Fibroblast of lung (primary cell): Measurements from ENCODE around the gene NCKAP5. TPM values are rescaled to one million over a fixed set of nuclear protein-coding genes. Genes with fewer than 3 reads are reported as not detected.

Experiments
- DNase-seq, 2 donors: peaks; one replicate each; pipeline versions ENCODE4 v3.0.0 to v3.0.0-alpha.2; 2010; ENCODE audit warnings: low read depth in 2 of 2
- H2AFZ ChIP-seq: 2 replicates; pipeline ENCODE4 v1.5.1; 2012; ENCODE audit warnings: low read length, control low read depth, inconsistent platforms
- H3K27ac ChIP-seq: 2 replicates; pipeline ENCODE4 v1.5.1; 2011; ENCODE audit warnings: low read length, control low read depth; ENCODE audit not compliant: insufficient read depth
- H3K27me3 ChIP-seq: 2 replicates; pipeline ENCODE4 v1.5.1; 2011; ENCODE audit warnings: mild to moderate bottlenecking, low read length; ENCODE audit not compliant: control insufficient read depth, insufficient read depth
- H3K36me3 ChIP-seq: 2 replicates; pipeline ENCODE4 v1.5.1; 2011; ENCODE audit warnings: low read length; ENCODE audit not compliant: control insufficient read depth, insufficient read depth
- H3K4me1 ChIP-seq: 2 replicates; pipeline ENCODE4 v1.5.1; 2011; ENCODE audit warnings: low read length; ENCODE audit not compliant: control insufficient read depth, insufficient read depth; ENCODE audit errors: extremely low read depth
- H3K4me2 ChIP-seq: 2 replicates; pipeline ENCODE4 v1.5.1; 2011; ENCODE audit warnings: low read length, control low read depth; ENCODE audit not compliant: insufficient read depth; ENCODE audit errors: extremely low read depth
- H3K4me3 ChIP-seq, 4 experiments: fragments of 200-600 bp in 1 of 4; sonication (generic) in 1 of 4; replicated peaks in 1 of 4; 2 replicates each; pipeline ENCODE4 v1.5.1; 2011 to 2016; ENCODE audit warnings: low read length in 4 of 4, low read depth in 3 of 4, mild to moderate bottlenecking in 3 of 4, control low read depth in 2 of 4, inconsistent platforms in 1 of 4, mixed read lengths in 1 of 4; ENCODE audit not compliant: insufficient read depth in 1 of 4; ENCODE audit errors: control extremely low read depth in 1 of 4
- H3K79me2 ChIP-seq: 2 replicates; pipeline ENCODE4 v1.5.1; 2012; ENCODE audit warnings: mild to moderate bottlenecking, low read length, inconsistent platforms; ENCODE audit not compliant: control insufficient read depth, insufficient read depth
- H3K9ac ChIP-seq: 2 replicates; pipeline ENCODE4 v1.5.1; 2011; ENCODE audit warnings: mild to moderate bottlenecking, low read length, control low read depth; ENCODE audit not compliant: insufficient read depth
- H3K9me3 ChIP-seq: 2 replicates; pipeline ENCODE4 v1.5.1; 2012; ENCODE audit warnings: low read depth, low read length; ENCODE audit not compliant: control insufficient read depth, insufficient read depth
- H4K20me1 ChIP-seq: 2 replicates; pipeline ENCODE4 v1.5.1; 2011; ENCODE audit warnings: low read length; ENCODE audit not compliant: control insufficient read depth, insufficient read depth; ENCODE audit errors: extremely low read depth
- EZH2 ChIP-seq: IDR thresholded peaks from 2 replicates; pipeline ENCODE4 v1.5.1; 2012; ENCODE audit warnings: low read length, control low read depth, mild to moderate bottlenecking; ENCODE audit errors: missing control alignments
- polyA plus RNA-seq, 2 donors: library from polyadenylated mRNA; depleted of rRNA in 1 of 2; stranded (reverse) in 1 of 2; unstranded in 1 of 2; fragments of >200 nt; gene quantifications; 2 replicates each; pipeline ENCODE4 v1.2.1, GENCODE V29; 2011 to 2012; ENCODE audit warnings: missing spikeins in 1 of 2
- total RNA-seq: library from RNA; depleted of rRNA; stranded (reverse); fragments of >200 nt; gene quantifications from 2 replicates; pipeline ENCODE4 v1.2.1, GENCODE V29; 2014
- TF ChIP-seq, protein P1 (sequence below), 2 donors: IDR thresholded peaks in 1 of 2; conservative IDR thresholded peaks in 1 of 2; 1 replicate in 1 of 2; 2 replicates in 1 of 2; pipeline ENCODE4 v1.5.1; 2011 to 2012; ENCODE audit warnings: low read length in 2 of 2, control low read depth in 1 of 2, inconsistent platforms in 1 of 2, low read depth in 1 of 2, mild to moderate bottlenecking in 1 of 2

Gene NCKAP5
- total and polyA plus RNA-seq, 2 donors (not counting 1 experiment from before 2014, with no cell fraction given), result 2.6 to 6.2 TPM

DNA sequence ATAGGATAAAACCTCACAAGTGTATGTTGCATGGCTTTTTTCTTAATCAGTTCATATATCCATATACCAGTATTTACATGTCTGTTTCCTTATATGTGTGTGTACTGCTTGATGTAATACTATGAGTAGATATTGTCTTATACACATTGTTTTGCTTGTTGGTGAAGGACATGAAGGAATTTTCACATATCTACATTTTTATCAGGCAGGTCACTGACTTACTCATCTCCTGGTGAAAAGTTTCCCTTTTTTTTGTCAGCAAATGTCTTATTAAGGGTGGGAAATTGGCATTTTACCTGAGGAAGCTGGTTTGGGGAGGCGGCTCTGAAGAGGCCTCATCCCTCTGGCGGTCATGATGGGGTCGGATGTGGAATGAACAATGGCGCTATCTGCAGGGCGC, 836.8 kb downstream of the NCKAP5 start:
- H2AFZ ChIP-seq, result no peak overlapping the region
- no peaks in the 10 kb centered on the region for H3K79me2 ChIP-seq
- no peaks in the 10 kb centered on the region for H4K20me1 ChIP-seq
- no peaks in the 10 kb centered on the region for H3K4me1 ChIP-seq
- DNase-seq, result no peak
- no peak overlapping the region for H3K27ac ChIP-seq
- H3K4me2 ChIP-seq, result no peak overlapping the region
- no peak overlapping the region for H3K9ac ChIP-seq
- H3K4me3 ChIP-seq, result no peak overlapping the region
- no peaks in the 10 kb centered on the region for H3K27me3 ChIP-seq
- no peaks in the 10 kb centered on the region for H3K36me3 ChIP-seq
- H3K9me3 ChIP-seq, result no peaks in the 10 kb centered on the region
- no peak for TF ChIP-seq EZH2
- TF ChIP-seq, protein P1, sequence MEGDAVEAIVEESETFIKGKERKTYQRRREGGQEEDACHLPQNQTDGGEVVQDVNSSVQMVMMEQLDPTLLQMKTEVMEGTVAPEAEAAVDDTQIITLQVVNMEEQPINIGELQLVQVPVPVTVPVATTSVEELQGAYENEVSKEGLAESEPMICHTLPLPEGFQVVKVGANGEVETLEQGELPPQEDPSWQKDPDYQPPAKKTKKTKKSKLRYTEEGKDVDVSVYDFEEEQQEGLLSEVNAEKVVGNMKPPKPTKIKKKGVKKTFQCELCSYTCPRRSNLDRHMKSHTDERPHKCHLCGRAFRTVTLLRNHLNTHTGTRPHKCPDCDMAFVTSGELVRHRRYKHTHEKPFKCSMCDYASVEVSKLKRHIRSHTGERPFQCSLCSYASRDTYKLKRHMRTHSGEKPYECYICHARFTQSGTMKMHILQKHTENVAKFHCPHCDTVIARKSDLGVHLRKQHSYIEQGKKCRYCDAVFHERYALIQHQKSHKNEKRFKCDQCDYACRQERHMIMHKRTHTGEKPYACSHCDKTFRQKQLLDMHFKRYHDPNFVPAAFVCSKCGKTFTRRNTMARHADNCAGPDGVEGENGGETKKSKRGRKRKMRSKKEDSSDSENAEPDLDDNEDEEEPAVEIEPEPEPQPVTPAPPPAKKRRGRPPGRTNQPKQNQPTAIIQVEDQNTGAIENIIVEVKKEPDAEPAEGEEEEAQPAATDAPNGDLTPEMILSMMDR (conservative IDR thresholded peaks at IDR 0.05 in 1 of 2, IDR thresholded peaks at IDR 0.05 in 1 of 2; ENCODE audit: low read depth in 1 of 2, low read length in 2 of 2), result no peak

DNA sequence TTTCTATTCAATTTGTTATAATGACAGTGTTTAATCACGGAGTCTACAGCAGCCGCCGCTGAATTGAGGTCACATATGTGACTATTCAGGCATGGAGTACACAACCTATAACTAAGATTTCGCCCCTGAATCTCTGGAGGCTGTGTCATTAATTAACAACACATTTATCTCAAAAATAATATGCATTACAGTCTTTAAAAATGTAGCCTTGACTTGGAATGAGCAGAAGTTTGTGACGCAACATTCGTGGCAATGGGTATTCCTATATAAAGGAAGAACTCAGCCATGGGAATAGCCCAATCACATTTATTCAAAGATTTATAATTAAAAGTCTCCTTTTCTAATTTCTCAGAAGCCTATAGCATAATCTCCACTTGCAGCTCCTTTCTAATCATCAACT, 837.7 kb downstream of the NCKAP5 start:
- no peaks in the 10 kb centered on the region for H3K27me3 ChIP-seq
- no peak for DNase-seq
- TF ChIP-seq, protein P1 (conservative IDR thresholded peaks at IDR 0.05 in 1 of 2, IDR thresholded peaks at IDR 0.05 in 1 of 2; ENCODE audit: low read depth in 1 of 2, low read length in 2 of 2), result no peak
- TF ChIP-seq EZH2, result no peak
- no peak overlapping the region for H2AFZ ChIP-seq
- no peak overlapping the region for H3K9ac ChIP-seq
- no peaks in the 10 kb centered on the region for H4K20me1 ChIP-seq
- no peaks in the 10 kb centered on the region for H3K9me3 ChIP-seq
- H3K4me2 ChIP-seq, result no peak overlapping the region
- no peak overlapping the region for H3K4me3 ChIP-seq
- no peaks in the 10 kb centered on the region for H3K79me2 ChIP-seq
- H3K36me3 ChIP-seq, result no peaks in the 10 kb centered on the region
- no peak overlapping the region for H3K27ac ChIP-seq
- no peaks in the 10 kb centered on the region for H3K4me1 ChIP-seq

DNA sequence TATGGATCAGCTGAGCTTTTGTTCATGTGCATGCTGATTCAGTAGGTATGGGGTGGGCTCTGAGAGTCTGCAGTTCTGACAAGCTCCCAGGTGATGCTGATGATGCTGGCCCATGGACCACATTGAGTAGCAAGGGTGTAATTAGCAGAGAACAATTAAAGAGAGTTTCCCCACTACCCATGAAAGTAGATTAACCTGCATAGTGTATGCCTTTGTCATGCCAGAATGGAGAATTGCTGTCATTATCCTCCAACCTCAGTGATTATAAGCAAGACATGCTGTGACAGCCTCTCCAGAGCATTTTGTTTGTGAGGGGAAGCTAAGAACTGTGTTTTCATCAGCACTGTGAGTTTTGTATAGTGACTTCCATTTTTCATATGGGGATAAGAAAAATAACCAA, 838.7 kb downstream of the NCKAP5 start:
- Histone ChIP-seq H2AFZ (no peak overlapping the region), H3K36me3 (no peaks in the 10 kb centered on the region)
- no peak for DNase-seq

More for the DNA sequence above, 838.7 kb downstream of the NCKAP5 start:
- Histone ChIP-seq H4K20me1 (no peaks in the 10 kb centered on the region), H3K4me1 (no peaks in the 10 kb centered on the region), H3K27me3 (no peaks in the 10 kb centered on the region), H3K79me2 (no peaks in the 10 kb centered on the region), H3K4me3 (no peak overlapping the region), H3K9ac (no peak overlapping the region), H3K9me3 (no peaks in the 10 kb centered on the region), H3K27ac (no peak overlapping the region), H3K4me2 (no peak overlapping the region)
- TF ChIP-seq EZH2, result no peak
- TF ChIP-seq, protein P1 (conservative IDR thresholded peaks at IDR 0.05 in 1 of 2, IDR thresholded peaks at IDR 0.05 in 1 of 2; ENCODE audit: low read depth in 1 of 2, low read length in 2 of 2), result no peak
